Measurements from ENCODE around the gene MECP2. TPM values are rescaled to one million over a fixed set of nuclear protein-coding genes. Genes with fewer than 3 reads are reported as not detected.

Gene MECP2
- total RNA-seq, 1 donor from 2014 or later: 58.8 TPM

Other genes with a start within 250 kb of the MECP2 start
- 1.3 and 1.6 TPM in 2 replicates for gene L1CAM, start 211.5 kb downstream of the MECP2 start, total RNA-seq
- gene AVPR2, start 193.0 kb downstream of the MECP2 start, total RNA-seq: not detected in 2 replicates
- gene ARHGAP4, start 171.5 kb downstream of the MECP2 start, total RNA-seq: 135 and 137 TPM in 2 replicates
- gene NAA10, start 162.7 kb downstream of the MECP2 start, total RNA-seq: 153 and 168 TPM in 2 replicates
- gene RENBP, start 153.1 kb downstream of the MECP2 start, total RNA-seq: 13.7 and 15.1 TPM in 2 replicates
- 107 and 109 TPM in 2 replicates for gene HCFC1, start 125.9 kb downstream of the MECP2 start, total RNA-seq
- 2.4 and 3.8 TPM in 2 replicates for gene TMEM187, start 125.0 kb downstream of the MECP2 start, total RNA-seq
- 177 and 192 TPM in 2 replicates for gene IRAK1, start 77.8 kb downstream of the MECP2 start, total RNA-seq
- gene OPN1LW, start 46.5 kb upstream of the MECP2 start, total RNA-seq: not detected in 2 replicates
- not detected in 2 replicates for gene OPN1MW, start 84.9 kb upstream of the MECP2 start, total RNA-seq
- gene OPN1MW2, start 122.0 kb upstream of the MECP2 start, total RNA-seq: not detected in 2 replicates
- gene OPN1MW3, start 159.9 kb upstream of the MECP2 start, total RNA-seq: not detected in 2 replicates
- gene TEX28, start 197.4 kb upstream of the MECP2 start, total RNA-seq: not detected in 2 replicates
- not detected in 2 replicates for gene TKTL1, start 198.1 kb upstream of the MECP2 start, total RNA-seq

Data from activated CD4-positive, alpha-beta T cell treated with anti-CD3 and anti-CD28 coated beads, Interleukin-2, amount 10 ng/mL, durations not matched to agents 24 days and 14 days (primary cell).